Fibroblast of villous mesenchyme (primary cell): ENCODE measurements around the gene JAM2. TPM values are rescaled to one million over a fixed set of nuclear protein-coding genes. Genes with fewer than 3 reads are reported as not detected.
"Not testable (repeated sequence)": the region's sequence is repeated elsewhere in the genome, so short reads cannot be mapped to it uniquely, and the experiment has no call there.

Experiments
- DNase-seq: peaks from one replicate; pipeline ENCODE4 v3.0.0-alpha.2; 2010; ENCODE audit warnings: low read depth
- H3K4me3 ChIP-seq: 2 replicates; pipeline ENCODE4 v1.5.1; 2011; ENCODE audit warnings: low read depth, mild to moderate bottlenecking, low read length
- total RNA-seq: library from RNA; depleted of rRNA; stranded (reverse); fragments of >200 nt; gene quantifications from 2 replicates; pipeline ENCODE4 v1.2.3, GENCODE V29; 2012
- TF ChIP-seq, protein P1 (sequence below): IDR thresholded peaks from 2 replicates; pipeline ENCODE4 v1.5.1; 2012; ENCODE audit warnings: low read depth, mild to moderate bottlenecking, low read length; ENCODE audit not compliant: insufficient read depth

The JAM2 gene
- total RNA-seq, 1 donor = 1.7 TPM

DNA sequence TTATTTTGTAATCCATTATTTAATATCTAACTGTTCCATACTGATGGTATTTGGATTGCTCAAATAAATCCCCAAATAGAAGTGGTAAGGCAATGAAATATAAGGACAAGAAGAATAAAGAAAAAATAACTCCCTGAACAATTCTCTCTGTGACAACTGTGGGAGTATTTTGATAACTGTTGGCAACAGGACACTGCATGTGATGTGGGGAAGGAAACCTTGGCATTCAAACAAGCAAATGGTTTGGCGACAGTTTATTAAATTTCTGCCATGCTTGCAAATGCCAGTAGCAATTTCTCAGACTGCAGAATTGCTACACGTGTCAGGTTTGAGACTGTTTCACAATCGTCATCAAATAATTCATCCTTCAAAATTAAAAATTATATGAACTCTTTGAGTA is 23.2 kb upstream of the JAM2 start:
- TF ChIP-seq, protein P1, sequence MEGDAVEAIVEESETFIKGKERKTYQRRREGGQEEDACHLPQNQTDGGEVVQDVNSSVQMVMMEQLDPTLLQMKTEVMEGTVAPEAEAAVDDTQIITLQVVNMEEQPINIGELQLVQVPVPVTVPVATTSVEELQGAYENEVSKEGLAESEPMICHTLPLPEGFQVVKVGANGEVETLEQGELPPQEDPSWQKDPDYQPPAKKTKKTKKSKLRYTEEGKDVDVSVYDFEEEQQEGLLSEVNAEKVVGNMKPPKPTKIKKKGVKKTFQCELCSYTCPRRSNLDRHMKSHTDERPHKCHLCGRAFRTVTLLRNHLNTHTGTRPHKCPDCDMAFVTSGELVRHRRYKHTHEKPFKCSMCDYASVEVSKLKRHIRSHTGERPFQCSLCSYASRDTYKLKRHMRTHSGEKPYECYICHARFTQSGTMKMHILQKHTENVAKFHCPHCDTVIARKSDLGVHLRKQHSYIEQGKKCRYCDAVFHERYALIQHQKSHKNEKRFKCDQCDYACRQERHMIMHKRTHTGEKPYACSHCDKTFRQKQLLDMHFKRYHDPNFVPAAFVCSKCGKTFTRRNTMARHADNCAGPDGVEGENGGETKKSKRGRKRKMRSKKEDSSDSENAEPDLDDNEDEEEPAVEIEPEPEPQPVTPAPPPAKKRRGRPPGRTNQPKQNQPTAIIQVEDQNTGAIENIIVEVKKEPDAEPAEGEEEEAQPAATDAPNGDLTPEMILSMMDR = no peak
- no peak overlapping the region for H3K4me3 ChIP-seq
- no peak for DNase-seq

DNA sequence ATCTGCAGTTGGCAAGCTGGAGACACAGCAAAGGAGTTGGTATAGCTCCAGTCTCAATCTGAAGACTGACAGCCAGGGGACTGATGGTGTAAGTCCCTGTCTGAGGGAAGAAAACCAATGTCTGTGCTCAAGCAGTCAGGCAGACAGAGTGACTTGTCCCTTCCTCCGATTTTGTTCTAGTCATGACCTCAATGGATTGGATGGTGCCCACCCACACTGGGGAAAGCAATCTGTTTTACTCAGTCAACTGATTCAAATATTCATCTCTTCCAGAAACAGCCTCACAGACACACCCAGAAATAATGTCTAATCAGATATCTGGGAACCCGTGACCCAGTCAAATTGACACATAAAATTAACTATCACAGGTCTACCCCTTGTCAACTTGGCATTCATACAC is 19.9 kb upstream of the JAM2 start:
- TF ChIP-seq, protein P1 = no peak
- DNase-seq = no peak
- no peak overlapping the region for H3K4me3 ChIP-seq

DNA sequence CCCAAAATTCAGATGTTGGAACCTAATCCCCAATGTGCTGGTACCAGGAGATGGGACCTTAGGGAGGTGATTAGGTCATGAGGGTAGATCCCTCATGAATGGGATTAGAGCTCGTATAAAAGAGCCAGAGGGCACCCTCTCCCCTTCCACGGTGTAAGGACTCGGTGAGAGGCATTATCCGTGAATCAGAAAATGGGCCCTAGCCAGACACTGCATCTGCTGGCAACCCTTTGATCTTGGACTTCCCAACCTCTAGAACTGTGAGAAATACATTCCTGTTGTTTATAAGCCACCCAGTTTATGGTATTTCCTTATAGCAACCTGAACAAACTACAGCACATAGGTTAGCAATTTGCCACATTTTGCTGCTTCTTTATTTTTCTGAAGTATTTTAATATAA is 14.5 kb upstream of the JAM2 start:
- H3K4me3 ChIP-seq = no peak overlapping the region
- no peak for DNase-seq
- TF ChIP-seq, protein P1 = no peak

DNA sequence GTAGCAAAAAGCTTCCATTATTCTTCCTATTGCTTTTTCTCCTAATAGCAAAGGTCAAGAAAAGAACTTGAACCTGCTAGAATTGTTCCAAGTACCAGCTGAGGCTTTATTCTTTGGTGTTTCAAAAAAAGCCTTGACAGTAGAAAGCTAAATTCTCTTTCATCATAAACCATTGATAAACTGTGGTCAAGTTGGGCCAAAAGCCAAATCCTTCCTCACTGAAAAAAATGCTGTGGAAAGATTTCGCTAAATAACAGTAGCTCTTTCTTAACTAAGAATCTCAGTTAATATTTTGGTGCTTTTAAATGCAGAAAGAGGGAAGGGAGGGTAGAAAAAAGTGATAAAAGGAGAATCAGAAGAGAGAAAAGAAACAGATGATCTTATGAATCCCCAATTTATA is 14.0 kb upstream of the JAM2 start:
- H3K4me3 ChIP-seq = no peak overlapping the region
- peak; percentile 70 for DNase-seq
- TF ChIP-seq, protein P1 = no peak

DNA sequence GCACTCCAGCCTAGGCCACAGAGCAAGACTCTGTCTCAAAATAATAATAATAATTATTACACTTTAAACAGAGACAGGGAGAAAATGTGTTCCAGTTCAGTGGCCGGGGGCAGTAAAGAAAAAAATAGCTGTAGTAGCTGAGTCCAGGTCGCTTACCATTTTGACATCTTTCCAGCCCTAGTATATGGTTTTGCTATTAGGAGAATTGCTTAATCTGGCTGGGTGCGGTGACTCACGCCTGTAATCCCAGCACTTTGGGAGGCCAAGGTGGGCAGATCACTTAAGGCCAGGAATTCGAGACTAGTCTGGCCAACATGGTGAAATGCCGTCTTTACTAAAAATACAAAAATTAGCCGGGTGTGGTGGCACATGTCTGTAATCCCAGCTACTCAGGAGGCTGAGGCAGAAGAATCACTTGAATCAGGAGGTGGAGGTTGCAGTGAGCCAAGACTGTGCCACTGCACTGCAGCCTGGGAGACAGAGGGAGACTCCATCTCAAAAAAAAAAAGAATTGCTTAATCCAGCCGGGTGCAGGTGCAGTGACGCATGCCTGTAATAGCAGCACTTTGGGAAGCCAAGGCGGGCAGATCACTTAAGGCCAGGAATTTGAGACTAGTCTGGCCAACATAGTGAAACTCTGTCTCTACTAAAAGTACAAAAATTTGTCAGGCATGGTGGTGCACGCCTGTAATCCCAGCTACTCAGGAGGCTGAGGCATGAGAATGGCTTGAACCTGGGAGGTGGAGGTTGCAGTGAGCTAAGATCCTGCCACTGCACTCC is 13.1 kb upstream of the JAM2 start:
- DNase-seq = peak; percentile 14
- H3K4me3 ChIP-seq = not testable (repeated sequence)

DNA sequence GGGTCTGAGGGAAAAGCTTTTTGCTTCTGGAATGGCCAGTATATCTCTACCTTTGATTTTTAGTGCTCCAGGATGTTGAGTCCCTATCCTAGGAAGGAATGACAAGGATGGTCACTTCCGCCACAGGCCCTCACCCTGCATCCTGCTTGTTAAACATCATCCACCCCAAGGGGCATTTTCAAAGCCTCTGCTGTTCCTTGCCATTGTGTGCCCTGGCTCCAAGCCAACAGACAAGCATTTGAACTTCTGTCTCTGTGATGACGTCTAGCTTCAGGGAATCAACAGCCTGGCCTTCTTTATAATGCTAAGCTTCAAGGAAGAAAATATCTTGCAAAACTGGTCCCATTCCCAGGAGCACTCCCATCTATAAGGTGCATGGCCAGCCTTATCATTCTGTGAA is 12.3 kb upstream of the JAM2 start:
- DNase-seq = no peak
- H3K4me3 ChIP-seq = no peak overlapping the region
- TF ChIP-seq, protein P1 = no peak

DNA sequence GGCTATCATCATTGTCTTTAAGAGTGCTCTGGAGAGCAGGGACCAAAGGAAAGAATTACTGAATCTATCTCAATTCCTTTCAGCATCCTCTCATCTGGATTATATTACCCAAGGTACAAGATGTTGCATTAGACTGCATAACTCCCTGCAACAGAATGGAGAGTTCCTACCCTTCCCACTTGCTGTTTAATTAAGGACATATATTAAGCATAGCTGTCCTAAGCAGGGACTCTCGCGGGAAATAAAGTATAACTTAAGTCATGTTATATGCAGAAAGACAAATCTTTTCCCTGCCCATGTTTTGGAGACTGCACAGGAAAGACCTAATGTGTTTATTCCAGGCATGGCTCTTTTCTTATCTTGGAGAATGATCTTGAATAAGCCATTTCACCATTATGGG is 6.8 kb upstream of the JAM2 start:
- TF ChIP-seq, protein P1 = no peak
- H3K4me3 ChIP-seq = no peak overlapping the region
- DNase-seq = no peak
